NCI-H2196 treated with DMSO at 0.1 percent for 48 hours (cell line): Measurements from ENCODE around the gene POLR3K.

ENCODE experiments used
- DNase-seq: peaks from one replicate; lab custom pipeline; 2025; ENCODE audit not compliant: unreplicated experiment; lab: John Stamatoyannopoulos, UW

The POLR3K gene

GRCh38 chr16:79151-80054 is 26.0 kb upstream of the POLR3K start:
- DNase-seq: no peak

- no peak for DNase-seq
These were observed 25.2 kb upstream of the POLR3K start for GRCh38 chr16:78444-79150.

GRCh38 chr16:77807-78443 is 24.5 kb upstream of the POLR3K start, which contains the start of gene MPG:
Gene MPG (plus strand): TSS chr16:78225. CDS start chr16:78310, 85 bp downstream.
- DNase-seq: peak; percentile 39

GRCh38 chr16:77273-77806 is 23.9 kb upstream of the POLR3K start:
- no peak for DNase-seq

GRCh38 chr16:76535-77272 is 23.3 kb upstream of the POLR3K start:
- peak; percentile 41 for DNase-seq

- DNase-seq: no peak
These were observed 22.4 kb upstream of the POLR3K start for GRCh38 chr16:75580-76501.

- no peak for DNase-seq
These were observed 21.4 kb upstream of the POLR3K start for GRCh38 chr16:74747-75334.

GRCh38 chr16:74051-74746 is 20.8 kb upstream of the POLR3K start:
- DNase-seq: no peak

GRCh38 chr16:72561-73548 is 19.4 kb upstream of the POLR3K start, which contains the start of gene RHBDF1:
Gene RHBDF1 (minus strand): TSS chr16:72631. CDS start chr16:65015, 7,616 bp downstream.
- DNase-seq: no peak

GRCh38 chr16:71540-72401 is 18.4 kb upstream of the POLR3K start:
- no peak for DNase-seq

- DNase-seq: no peak
These were observed 17.8 kb upstream of the POLR3K start for GRCh38 chr16:71210-71539.

GRCh38 chr16:69181-69580 is 15.8 kb upstream of the POLR3K start:
- DNase-seq: no peak

- DNase-seq: no peak
These were observed 14.7 kb upstream of the POLR3K start for GRCh38 chr16:67884-68789.

- DNase-seq: peak; percentile 34
These were observed 13.9 kb upstream of the POLR3K start for GRCh38 chr16:67183-67791.
